ENCODE results near the gene DISC1.

DNA sequence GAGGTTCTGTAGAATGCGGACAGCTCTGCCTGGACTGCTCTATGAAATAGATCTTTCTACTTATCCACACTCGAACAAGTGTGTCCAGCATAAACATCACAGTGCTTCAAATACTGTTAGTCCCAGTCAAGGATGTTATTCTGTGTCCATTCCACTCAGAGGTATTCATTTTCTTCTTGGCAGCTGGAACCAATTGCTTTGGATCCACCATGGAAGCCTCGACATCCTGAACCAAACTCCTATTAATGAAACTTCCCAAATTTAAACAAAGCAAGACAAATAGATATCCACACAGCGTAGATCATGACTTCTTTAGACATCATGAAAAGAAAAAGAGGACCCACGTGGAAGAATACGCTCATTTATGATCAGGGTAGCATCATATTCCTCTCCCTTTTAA, 95.8 kb downstream of the DISC1 start:
- TF ChIP-seq PBX3 (IDR thresholded peaks at IDR 0.05): no peak
- TF ChIP-seq RCOR1 (IDR thresholded peaks at IDR 0.05; ENCODE audit: low read length): no peak
- no peak for TF ChIP-seq CTCF (IDR thresholded peaks at IDR 0.05)
- no peak for TF ChIP-seq NFIC (IDR thresholded peaks at IDR 0.05; ENCODE audit: borderline replicate concordance)
- TF ChIP-seq POLR2AphosphoS5 (IDR thresholded peaks at IDR 0.05; ENCODE audit: low read depth, low read length): no peak
- no peak for TF ChIP-seq NRF1 (IDR thresholded peaks at IDR 0.05; ENCODE audit: low read depth, low read length)
- no peak for TF ChIP-seq SMC3 (IDR thresholded peaks at IDR 0.05; ENCODE audit: low read depth, low read length)
- TF ChIP-seq MXI1 (IDR thresholded peaks at IDR 0.05; ENCODE audit: low read depth, low read length): no peak
- no peak for TF ChIP-seq YY1 (IDR thresholded peaks at IDR 0.05; ENCODE audit: low read depth)

All from SK-N-SH (cell line).